GM18498 (cell line): ENCODE results near the gene TMEM151B.
A peak's percentile ranks its signal among the peaks of the same experiment; 100 is the strongest.
"Not testable (repeated sequence)": the region's sequence is repeated elsewhere in the genome, so short reads cannot be mapped to it uniquely, and the experiment has no call there.

Experiments used
- ATAC-seq: cut with Tn5 transposase; IDR thresholded peaks from one replicate; pipeline ENCODE4 v1.9.1; 2021; ENCODE audit warnings: mild to moderate bottlenecking, moderate library complexity; ENCODE audit not compliant: unreplicated experiment

The TMEM151B gene

GRCh38 chr6:44301782-44302564 is 31.7 kb downstream of the TMEM151B start:
- ATAC-seq, result no peak

- ATAC-seq, result no peak
Measured at GRCh38 chr6:44302856-44303255, 32.6 kb downstream of the TMEM151B start.

DNA sequence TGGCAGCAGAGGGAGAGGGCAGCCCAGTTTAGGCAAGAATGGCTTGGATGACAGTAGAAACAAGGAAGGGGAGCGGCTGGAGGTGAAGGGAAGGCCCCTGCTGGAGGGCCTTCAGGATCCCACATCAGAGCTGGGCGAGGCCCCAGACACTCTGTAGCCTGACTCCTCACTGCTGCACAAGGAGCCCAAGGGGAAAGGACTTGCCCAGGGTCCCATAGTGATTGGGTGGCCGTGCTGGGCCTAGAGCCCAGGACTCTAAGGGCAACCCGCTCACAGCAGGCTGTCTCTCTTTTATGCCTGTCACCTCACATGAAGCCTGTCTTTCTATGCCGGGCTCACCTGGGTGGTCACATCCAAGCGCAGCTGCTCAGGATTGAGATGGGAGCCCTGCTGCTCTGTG is 33.6 kb downstream of the TMEM151B start:
- no peak for ATAC-seq

GRCh38 chr6:44304282-44305199 is 34.3 kb downstream of the TMEM151B start:
- ATAC-seq, result no peak

GRCh38 chr6:44305200-44305725 is 35.0 kb downstream of the TMEM151B start:
- ATAC-seq, result no peak

DNA sequence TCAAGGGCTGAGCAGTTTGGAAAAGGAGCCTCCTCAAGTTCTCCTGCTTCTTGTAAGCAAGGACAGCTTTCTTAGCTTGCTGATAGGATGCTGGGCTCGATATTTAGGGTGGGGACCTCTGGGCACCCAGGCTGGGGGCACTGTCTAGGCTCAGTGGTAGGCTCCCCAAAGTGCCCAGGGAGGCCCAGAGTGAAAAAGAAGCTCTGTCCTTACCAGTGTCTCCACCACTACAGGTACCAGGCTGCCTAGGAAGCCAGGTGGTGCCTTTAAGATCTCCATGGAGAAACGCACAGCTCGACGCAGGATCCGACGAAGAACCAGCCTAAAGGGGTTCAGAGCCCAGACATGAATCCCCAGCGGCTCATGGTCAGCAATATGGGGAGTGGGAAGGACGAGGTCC is 36.5 kb downstream of the TMEM151B start:
- ATAC-seq, result no peak

DNA sequence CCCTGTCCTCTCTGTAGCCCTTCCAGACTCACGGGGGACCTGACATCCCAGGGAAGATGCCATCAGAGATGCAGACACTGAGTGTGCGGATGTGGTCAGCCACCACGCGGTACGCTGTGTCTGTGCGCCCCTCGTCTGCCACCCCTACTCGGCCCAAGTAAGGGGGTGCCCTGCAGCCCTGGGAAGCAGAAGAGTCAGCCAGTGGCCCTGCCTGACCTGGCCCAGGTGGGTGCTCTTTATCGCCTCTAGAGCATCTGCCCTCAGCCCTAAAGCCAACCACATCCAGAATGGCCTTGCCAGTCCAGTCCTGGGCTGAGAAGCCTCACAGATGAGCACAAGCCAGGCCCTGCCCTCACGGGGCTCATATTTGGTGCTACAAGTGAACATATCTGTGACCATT is 37.0 kb downstream of the TMEM151B start:
- no peak for ATAC-seq

- ATAC-seq, result no peak
Measured at GRCh38 chr6:44309092-44309491, 38.8 kb downstream of the TMEM151B start.

DNA sequence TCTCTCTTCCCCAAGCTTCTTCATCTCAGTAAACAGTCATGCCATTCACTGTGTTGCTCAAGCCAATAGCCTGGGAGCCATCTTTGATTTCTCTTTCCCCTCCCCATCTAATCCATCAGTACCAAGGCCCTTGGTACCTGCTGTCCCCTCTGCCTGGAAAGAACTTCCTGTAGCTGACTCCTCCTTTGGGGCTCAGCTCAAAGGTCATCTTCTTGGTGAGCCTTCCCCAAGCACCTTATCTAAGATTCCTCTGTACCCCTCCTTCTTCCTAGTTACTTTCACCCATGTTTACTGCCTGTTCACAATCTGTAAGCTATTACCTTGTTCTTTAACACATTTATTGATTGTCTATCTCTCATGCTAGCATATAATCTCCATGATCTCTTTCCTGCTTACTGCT is 39.4 kb downstream of the TMEM151B start:
- no peak for ATAC-seq

- no peak for ATAC-seq
Measured at GRCh38 chr6:44310241-44310640, 40.0 kb downstream of the TMEM151B start.

GRCh38 chr6:44311304-44311703 is 41.1 kb downstream of the TMEM151B start:
- no peak for ATAC-seq

DNA sequence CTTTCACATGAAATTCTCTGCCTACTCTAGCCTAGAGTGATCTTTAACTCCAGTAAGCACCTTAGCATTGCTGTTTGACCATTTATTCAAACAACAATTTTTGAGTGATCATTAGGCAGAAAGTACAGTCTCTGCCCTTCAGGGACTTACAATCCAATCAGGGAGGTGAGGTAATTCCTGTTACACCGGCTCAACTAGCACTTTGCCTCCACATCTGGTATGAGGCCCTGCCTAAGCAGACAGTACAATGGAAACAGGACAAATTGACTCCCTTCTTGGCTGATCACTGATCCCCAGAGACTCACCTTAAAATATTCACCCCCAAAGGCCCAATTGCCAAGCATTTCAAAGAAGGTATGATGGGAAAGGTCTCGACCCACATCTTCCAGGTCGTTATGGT is 41.5 kb downstream of the TMEM151B start:
- ATAC-seq, result no peak

- peak; percentile 92 for ATAC-seq
Measured at GRCh38 chr6:44312901-44313788, 42.9 kb downstream of the TMEM151B start, which contains the start of gene AARS2. Gene AARS2 (minus strand): TSS chr6:44313347. CDS start chr6:44313323, 24 bp downstream.

GRCh38 chr6:44314657-44315056 is 44.4 kb downstream of the TMEM151B start:
- ATAC-seq, result not testable (repeated sequence)

DNA sequence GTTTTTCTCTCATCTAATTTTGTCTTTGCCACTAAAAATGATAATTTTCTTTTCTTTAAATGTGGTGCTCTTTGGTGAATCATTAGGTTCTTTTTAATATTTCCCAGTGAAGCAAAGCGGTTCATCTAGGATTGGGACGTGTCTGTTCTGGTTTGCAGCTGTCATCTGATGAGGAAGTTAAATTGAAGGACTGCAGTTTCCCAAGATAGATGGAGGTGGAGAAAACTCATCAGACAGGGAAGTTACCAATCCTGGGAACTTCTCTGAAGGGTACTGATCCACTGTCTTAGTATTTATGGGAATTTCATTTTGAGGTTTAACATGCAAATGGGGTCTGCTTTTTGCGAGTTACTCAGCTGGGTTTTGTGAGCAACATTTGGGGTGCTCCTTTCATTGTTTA is 45.3 kb downstream of the TMEM151B start:
- ATAC-seq, result no peak

- ATAC-seq, result no peak
Measured at GRCh38 chr6:44315951-44316350, 45.7 kb downstream of the TMEM151B start.

DNA sequence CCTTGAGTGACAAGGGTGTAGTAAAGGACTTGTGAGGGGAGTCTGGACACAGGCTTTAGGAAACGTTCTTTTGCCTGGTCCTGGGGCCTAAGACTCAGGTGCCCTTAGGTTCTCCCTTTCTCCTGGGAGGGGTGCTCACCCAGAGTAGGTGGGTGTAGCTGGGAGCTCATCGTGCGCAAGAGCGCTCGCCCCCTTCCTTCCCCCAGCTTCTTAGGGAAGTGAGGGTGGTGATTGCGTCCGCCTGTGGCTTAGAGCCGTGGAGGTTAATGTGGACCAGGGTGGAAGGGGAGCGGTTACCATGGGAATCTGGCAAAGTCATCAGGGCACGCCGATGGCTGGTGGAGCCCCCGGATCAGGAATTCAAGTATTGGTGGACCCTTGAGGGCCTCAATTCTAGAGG is 46.2 kb downstream of the TMEM151B start:
- no peak for ATAC-seq

GRCh38 chr6:44317136-44317631 is 46.9 kb downstream of the TMEM151B start:
- not testable (repeated sequence) for ATAC-seq

GRCh38 chr6:44321210-44321609 is 51.0 kb downstream of the TMEM151B start:
- no peak for ATAC-seq

DNA sequence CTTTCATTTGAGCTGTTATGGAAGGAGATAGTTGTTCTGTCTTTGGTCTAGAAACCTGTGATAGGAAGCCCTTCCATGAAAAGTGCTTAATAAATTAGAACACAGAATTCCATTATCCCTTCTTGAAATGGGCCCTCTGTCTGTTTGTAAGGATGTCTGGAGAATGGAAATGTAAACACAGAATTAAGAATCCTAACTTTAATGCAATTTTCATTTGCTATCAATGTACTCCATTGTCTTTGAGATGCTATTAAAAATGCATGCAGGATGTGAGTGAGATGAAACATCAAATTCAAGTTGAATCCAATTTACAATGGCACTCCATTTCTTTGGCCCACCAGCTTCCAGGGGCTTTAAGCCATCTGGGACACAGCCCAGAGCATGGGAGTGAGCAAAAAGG is 56.8 kb downstream of the TMEM151B start:
- no peak for ATAC-seq
